Colon (tissue), 2 donors: Measurements from ENCODE around the gene GALNTL6.

Experiments
- FAIRE-seq: peaks from 2 replicates; lab custom pipeline; 2012; peaks lifted over from hg19 to GRCh38; lab: Jason Lieb, UNC
- donor health status: control.
- donor health status: control.

The GALNTL6 gene

DNA sequence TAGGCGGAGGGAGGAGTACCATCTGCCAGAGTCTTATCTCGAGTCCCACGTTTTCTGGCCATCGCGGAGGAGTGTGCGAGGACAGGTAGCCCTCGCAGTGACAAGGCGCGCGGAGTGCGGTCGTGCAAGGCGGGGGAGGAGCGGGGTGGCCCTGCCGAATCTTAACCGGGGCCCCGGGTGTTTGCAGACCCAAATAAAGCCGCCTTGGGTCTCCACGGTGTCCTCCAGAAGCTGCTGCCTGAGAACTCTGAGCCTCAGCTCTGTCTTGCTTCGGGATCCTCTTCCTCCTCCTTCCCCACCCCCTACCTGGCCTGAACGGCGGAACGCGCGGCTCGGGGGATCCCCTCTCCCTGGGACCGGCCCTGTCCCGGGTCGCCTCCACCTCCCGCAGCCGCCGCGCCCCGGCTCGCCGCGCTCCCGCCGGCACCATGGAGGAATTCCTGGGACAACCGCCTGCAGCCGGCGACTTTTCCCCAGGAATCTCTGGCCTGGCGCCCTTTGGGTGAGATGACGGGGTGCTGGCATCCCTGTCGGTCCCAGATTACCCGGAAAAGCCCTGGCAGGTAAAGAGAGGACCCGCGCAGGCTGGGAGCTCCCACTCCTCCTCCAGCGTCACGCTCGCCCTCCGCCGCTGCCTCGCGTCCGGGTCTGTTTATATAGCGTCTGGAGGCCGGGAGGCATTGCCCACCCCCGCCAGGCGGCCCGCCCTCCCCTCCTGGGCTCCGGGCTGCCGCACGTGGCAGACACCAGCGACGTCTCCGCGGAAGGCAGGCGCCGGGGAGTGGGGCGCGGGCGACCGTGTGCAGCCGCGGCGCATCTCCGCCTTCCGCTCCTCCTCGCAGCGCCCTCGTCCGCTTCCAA is at the start of gene GALNTL6:
Gene GALNTL6, plus strand, starts transcription at position 740 of the 861 bp plus-strand sequence.
- FAIRE-seq: no peak

GRCh38 chr4:171765514-171765913 is 47.7 kb upstream of the GALNTL6 start:
- no peak for FAIRE-seq

DNA sequence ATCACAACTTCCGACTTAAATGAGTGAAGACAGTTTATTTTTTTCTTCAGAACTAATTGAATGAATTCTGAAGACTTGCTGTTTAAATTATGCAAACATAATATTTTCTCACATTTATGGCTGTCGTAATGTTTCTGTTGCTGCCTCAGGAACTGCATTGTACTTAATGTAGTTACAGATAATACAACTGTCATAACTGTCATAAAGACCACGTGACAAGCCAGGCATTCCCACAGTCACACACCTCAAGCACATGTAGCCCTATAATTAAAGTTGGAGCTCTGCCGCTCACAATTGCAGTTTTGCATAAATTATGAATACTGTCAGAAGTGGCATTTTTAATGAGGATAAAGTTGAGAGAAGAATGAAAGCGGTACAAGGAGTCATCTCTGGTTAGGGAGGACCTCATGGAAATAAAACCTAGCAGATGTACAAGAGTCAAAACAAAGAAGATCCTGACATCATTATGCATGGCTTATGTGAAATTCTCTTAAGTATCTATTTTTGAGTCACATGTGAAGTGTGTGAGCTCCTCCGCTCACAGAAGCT is 38.5 kb upstream of the GALNTL6 start:
- FAIRE-seq: no peak

DNA sequence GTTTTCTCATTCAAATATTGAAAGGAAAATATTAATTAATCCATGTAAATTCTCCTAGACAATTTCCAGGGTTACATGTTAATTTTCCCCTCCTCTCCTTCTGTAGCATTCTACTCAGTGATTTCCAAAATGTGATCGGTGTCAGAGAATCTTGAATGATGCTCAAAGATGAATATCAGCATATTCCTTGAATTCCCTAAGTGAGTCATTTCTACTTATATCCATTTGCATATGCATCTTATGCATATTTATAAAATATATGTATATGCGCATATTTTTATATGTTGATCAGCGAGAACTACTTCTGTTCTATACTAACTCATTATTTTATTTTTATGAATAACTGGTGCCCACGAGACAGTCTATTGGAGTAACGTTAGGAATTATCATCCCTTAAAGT is 33.9 kb upstream of the GALNTL6 start:
- FAIRE-seq: no peak

- FAIRE-seq: no peak
Observed at GRCh38 chr4:171785388-171785787, 27.8 kb upstream of the GALNTL6 start.

GRCh38 chr4:171793723-171794122 is 19.5 kb upstream of the GALNTL6 start:
- FAIRE-seq: no peak

DNA sequence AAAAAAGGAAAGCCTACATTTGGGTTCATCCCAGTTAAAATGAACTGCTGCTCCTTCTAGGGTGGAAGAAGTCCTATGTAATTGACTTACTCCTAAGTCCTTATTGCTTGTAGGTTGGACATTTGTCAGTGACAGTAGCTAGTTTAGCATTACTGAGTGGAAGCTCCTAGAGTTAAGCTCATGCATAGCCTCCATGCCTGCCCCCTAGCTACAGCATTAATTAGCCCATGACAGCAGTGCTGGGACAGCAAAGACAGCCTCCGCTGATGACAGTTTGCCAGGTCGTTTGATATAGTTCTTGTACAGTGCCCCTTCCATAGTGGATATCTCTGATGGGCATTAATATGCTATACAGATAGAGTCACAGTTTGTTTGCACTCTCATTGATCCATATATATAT is 18.7 kb upstream of the GALNTL6 start:
- FAIRE-seq: no peak

GRCh38 chr4:171809854-171810253 is 3.4 kb upstream of the GALNTL6 start:
- FAIRE-seq: no peak

DNA sequence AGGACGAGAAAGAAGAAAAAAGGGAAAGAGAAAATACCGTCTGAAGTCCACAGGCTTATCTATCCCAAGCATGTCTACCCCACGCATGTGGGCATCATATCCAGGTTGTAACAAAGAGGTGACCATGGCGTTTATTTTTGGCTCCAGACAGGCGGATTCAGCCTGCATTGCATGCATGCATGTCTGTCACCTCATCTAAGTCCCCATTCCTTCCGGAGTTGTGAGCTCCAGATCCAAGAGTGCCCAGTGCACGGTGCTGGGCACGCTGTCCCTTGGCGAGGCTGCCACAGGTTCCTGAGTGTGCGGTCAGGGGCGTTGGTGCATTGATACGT is 905 bp upstream of the GALNTL6 start:
- no peak for FAIRE-seq

- no peak for FAIRE-seq
Observed at GRCh38 chr4:171813526-171814250, 484 bp downstream of the GALNTL6 start.

DNA sequence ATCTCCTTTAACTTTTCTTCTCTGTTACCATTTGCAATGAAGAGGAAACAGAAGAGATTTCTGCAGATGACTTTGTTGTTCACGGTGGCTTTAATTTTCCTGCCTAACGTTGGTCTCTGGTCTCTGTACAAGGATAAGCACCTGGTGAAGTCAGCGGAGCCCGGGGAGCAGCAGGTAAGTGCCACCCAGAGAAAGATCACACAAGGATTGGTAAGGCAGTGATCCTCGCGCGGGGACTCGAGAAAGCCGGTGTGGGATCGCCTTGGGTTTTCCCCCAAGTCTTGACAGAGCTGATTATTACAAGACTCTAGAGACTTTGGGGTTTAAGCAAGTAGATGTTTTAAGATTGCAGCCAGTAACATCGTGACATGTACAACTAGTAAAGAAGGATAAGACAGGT is 1.3 kb downstream of the GALNTL6 start:
- no peak for FAIRE-seq

DNA sequence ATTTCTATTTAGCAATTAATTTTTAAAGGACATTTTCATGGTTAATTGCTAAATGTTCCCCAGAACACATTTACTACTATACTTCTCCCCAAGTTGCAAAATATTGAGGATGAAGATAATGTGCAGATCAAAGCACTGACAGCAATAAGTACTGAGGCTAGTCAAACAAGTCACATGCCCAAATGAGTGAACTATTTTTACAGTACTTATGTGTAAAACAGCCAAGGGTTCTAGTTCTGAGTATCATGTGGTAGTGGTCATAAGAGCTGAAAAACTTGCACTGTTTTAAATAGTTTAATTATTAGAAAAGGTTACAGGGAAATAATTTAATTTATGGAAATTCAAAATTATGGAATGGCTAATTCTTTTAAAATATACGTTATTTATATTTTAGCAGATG is 3.8 kb downstream of the GALNTL6 start:
- FAIRE-seq: no peak

DNA sequence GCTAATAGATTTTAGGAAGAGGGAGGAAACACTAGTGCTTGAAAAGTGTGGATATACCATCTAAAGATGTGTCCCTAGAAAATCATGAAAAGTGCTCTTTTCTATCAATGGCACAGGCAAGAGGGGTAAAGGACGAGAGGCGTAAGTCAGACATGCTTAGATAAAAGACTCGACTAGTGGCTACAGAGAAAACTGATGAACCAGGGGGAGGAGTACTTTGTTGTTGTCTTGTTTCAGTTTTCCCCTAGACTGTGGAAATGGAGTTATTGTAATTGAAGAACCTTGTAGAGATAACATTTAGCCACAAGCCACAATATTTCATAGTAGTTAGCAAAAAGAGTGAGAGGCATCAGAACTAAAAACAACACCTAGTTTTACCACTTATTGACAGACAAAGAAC is 21.4 kb downstream of the GALNTL6 start:
- FAIRE-seq: no peak

DNA sequence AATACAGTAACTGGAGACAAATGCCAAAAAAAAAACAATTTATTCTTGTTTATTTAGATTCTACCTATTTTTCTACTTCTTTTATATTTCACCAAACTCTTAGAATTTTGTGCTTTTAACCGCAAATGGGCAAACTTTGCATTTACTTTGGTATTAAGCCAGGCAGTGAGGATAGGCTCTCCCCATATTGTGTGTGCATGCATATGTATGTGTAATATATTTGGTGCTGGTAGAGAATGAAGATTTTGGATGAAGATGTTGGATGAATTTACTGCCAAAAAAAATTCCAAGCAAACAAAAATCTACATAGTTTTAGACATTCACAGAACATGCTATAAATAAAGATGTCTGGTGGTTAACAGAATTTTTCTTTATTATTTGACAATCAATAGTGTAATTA is 30.3 kb downstream of the GALNTL6 start:
- no peak for FAIRE-seq

- FAIRE-seq: no peak
Observed at GRCh38 chr4:171846232-171846631, 33.0 kb downstream of the GALNTL6 start.

GRCh38 chr4:171846893-171847292 is 33.7 kb downstream of the GALNTL6 start:
- FAIRE-seq: no peak

- no peak for FAIRE-seq
Observed at GRCh38 chr4:171847751-171848150, 34.5 kb downstream of the GALNTL6 start.

DNA sequence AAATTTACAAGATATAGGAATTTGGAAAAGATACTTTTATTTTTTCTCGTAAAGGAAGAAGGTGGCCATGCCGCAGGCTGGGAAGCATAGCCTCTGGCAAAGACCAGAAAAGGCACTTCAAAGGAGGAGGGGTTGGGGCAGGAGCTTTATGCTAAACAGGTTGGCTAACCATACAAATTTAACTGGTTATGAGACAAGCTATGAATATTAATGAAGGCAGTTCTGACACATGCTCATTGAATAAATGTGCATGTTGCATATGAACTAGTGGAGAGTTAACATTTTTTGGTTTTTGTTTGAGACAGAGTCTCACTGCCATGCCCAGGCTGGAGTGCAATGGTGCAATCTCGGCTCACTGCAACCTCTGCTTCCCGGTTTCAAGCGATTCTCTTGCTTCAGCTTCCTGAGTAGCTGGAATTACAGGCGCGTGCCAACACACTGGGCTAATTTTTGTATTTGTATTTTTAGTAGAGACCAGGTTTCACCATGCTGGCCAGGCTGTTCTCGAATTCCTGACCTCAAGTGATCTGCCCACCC is 36.5 kb downstream of the GALNTL6 start:
- FAIRE-seq: no peak

GRCh38 chr4:171851295-171851694 is 38.1 kb downstream of the GALNTL6 start:
- no peak for FAIRE-seq

GRCh38 chr4:171857302-171858012 is 44.3 kb downstream of the GALNTL6 start:
- no peak for FAIRE-seq

- no peak for FAIRE-seq
Observed at GRCh38 chr4:171875291-171875690, 62.1 kb downstream of the GALNTL6 start.

DNA sequence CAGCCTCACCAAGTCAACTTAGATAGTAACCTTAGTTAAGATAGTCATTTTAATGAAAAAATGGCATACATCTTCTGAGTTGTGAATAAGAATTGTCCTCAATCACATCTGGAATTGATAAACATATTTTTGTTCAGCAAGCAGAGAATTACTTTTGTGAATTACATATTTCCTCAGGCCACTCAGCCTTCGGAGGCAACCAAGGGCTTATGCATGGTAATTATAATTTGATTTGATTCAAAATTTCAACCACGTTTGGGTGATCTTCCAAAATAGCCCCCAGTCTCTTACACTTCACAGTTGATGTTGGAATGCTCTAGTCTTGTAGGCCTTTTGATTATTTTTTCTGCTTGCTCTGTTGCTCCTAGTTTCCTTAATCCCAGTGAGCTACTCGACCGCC is 63.4 kb downstream of the GALNTL6 start:
- FAIRE-seq: no peak
